Esophagus (tissue), 2 donors: ENCODE measurements around the gene MBOAT2. TPM values are rescaled to one million over a fixed set of nuclear protein-coding genes. Genes with fewer than 3 reads are reported as not detected.
"Not testable (repeated sequence)": the region's sequence is repeated elsewhere in the genome, so short reads cannot be mapped to it uniquely, and the experiment has no call there.

Source experiments
- H3K27ac ChIP-seq, 2 donors: one replicate each; pipeline ENCODE4 v1.5.1; 2013; ENCODE audit warnings: low read depth in 2 of 2, mild to moderate bottlenecking in 2 of 2, inconsistent platforms in 1 of 2, low read length in 1 of 2, moderate library complexity in 1 of 2
- H3K27me3 ChIP-seq, 2 donors: one replicate each; pipeline ENCODE4 v1.6.1; 2013; ENCODE audit warnings: low read length in 2 of 2, control low read depth in 1 of 2, mild to moderate bottlenecking in 1 of 2; ENCODE audit not compliant: insufficient read depth in 2 of 2, control insufficient read depth in 1 of 2
- H3K36me3 ChIP-seq, 2 donors: one replicate each; pipeline ENCODE4 v1.6.1; 2013; ENCODE audit warnings: low read length in 1 of 2; ENCODE audit not compliant: control insufficient read depth in 2 of 2, insufficient read depth in 2 of 2
- H3K4me1 ChIP-seq, 2 donors: one replicate each; pipeline ENCODE4 v1.6.1; 2013; ENCODE audit warnings: low read length in 1 of 2; ENCODE audit not compliant: control insufficient read depth in 2 of 2, insufficient read depth in 2 of 2
- H3K4me3 ChIP-seq, 2 donors: one replicate each; pipeline ENCODE4 v1.5.1; 2013; ENCODE audit warnings: low read length in 2 of 2, mild to moderate bottlenecking in 2 of 2, low read depth in 1 of 2, moderate library complexity in 1 of 2
- H3K9me3 ChIP-seq, 2 donors: one replicate each; pipeline ENCODE4 v1.6.1; 2013; ENCODE audit warnings: mild to moderate bottlenecking in 2 of 2, low read depth in 1 of 2, low read length in 1 of 2, moderate library complexity in 1 of 2; ENCODE audit not compliant: control insufficient read depth in 2 of 2, insufficient read depth in 1 of 2
- WGBS, 2 donors: extraction: QIAGEN DNeasy Blood & Tissue Kit; methylation state at CpG; one replicate each; pipeline ENCODE4 v1.1.7; 2013; 5-methylcytosine and 5-hydroxymethylcytosine counted together
- polyA plus RNA-seq, 2 donors: library from polyadenylated mRNA; stranded (reverse); fragments of 200-250 nt; gene quantifications; one replicate each; pipeline ENCODE4 v1.2.3, GENCODE V29; 2013
- donor health status: healthy with polysubstance abuse.
- donor health status: Bipolar disorder and iron deficiency.

The MBOAT2 gene, protein sequence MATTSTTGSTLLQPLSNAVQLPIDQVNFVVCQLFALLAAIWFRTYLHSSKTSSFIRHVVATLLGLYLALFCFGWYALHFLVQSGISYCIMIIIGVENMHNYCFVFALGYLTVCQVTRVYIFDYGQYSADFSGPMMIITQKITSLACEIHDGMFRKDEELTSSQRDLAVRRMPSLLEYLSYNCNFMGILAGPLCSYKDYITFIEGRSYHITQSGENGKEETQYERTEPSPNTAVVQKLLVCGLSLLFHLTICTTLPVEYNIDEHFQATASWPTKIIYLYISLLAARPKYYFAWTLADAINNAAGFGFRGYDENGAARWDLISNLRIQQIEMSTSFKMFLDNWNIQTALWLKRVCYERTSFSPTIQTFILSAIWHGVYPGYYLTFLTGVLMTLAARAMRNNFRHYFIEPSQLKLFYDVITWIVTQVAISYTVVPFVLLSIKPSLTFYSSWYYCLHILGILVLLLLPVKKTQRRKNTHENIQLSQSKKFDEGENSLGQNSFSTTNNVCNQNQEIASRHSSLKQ
- polyA plus RNA-seq: 10 to 100 TPM; 34.3 to 41.8 TPM

DNA sequence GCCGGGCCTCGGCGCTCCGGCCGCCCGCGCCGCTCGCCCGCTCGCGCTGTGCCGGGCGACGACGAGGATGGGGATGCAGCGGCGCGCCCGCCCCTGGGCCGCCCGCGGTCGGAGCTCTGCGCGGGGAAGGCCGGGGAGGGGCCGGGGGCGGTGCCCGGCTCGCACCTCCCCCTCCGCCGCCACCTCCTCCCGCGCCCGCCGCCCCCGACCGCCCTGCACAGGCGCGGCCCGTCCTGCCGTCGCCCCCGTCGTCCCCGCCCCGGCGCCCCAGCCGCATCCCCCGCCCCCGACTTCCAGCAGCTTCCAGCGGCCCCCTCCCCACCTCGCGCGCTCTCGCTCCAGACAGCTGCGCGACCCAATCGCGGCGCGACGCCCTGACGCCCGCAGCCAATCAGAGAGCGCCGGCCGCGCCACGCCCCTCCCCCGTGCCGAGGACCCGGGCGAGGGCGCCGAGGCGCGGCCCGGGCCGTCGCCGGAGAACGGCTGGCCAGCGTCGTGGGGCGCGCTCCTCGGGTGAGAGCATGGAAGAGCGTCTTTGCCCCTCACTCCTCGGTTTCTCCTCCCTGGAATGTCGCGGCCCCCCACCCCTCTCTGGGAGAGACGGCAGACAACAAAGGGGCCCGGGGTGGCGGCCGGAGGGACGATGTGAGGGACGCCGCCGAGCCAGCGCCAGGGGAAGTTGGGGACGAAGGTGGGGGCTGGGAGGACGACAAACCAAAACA lies at the start of gene MBOAT2:
Gene MBOAT2 (minus strand): TSS at position 69 of the 722 bp plus-strand sequence. CDS start 70 bp downstream, outside the sequence.
- no peaks in the 10 kb centered on the region for H3K27me3 ChIP-seq
- H3K4me3 ChIP-seq: peak within 1 kb of the TSS; percentile 74 to 80
- no peaks in the 10 kb centered on the region for H3K9me3 ChIP-seq
- 0 to 1% methylated on average over 48 to 104 of the region's 104 CpGs for WGBS, 2 donors
- H3K27ac ChIP-seq: peak within 1 kb of the TSS; percentile 97 to 99
- no peaks in the 10 kb centered on the region for H3K36me3 ChIP-seq
- peaks cover 0 to 2% of the 10 kb centered on the region in 2 donors for H3K4me1 ChIP-seq

DNA sequence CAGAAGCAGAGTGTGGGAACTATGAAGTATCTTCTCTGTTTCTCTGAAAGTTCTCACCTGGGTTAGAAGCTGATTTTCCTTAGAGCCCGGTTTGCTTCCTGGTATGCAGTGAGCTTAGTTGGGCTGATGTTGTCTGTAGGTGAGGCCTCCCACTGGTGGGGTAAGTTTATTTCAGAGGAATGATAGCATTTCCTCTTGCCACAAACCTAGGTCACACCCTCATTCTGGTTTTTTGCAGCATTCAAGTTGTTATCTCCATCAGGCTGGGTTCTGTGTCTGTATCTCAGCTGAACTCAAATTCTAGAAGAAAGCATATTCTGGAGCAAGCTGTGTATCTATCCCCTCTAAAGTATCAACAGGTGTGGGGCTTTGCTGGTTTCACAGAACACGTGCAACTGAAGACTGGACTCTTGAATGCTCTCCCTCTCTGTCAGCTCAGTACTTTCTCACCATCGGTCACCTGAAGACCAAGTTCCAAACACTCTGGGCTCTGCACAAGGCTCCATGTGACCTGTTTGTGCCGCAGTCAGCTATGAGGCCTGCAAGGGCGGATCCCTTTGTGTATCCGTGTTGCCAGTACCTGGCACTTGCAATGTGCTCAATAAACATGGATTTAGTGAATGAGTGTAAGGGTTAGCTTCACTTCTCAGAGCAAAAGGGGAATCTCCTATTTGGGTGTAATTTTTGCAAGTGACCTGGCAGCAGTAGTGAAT lies 49.5 kb upstream of the MBOAT2 start:
- no peak overlapping the region for H3K4me3 ChIP-seq
- peaks cover 0 to 3% of the 10 kb centered on the region in 2 donors for H3K4me1 ChIP-seq
- H3K27me3 ChIP-seq: no peaks in the 10 kb centered on the region
- H3K27ac ChIP-seq: peak overlapping the region; percentile 77 to 89
- WGBS, 2 donors: 74 to 75% methylated on average over 6 of the region's 6 CpGs
- H3K36me3 ChIP-seq: no peaks in the 10 kb centered on the region
- H3K9me3 ChIP-seq: no peaks in the 10 kb centered on the region

DNA sequence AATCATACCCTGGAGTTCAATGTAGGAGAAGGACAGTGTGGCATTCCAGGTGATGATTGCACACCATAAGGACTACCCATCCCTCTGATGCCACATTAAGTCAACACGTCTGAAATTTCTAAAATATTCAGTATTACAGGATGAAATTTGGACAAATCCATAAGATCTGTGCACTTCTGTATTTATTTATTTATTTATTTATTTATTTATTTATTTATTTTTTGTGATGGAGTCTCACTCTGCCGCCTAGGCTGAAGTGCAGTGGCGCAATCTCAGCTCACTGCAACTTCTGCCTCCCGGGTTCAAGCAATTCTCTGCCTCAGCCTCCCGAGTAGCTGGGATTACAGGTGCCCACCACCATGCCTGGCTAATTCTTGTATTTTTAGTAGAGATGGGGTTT lies 48.0 kb upstream of the MBOAT2 start:
- H3K4me1 ChIP-seq, H3K27ac ChIP-seq, H3K27me3 ChIP-seq, H3K36me3 ChIP-seq, H3K4me3 ChIP-seq, H3K9me3 ChIP-seq: not testable (repeated sequence)
- WGBS, 2 donors: 90 to 92% methylated on average over 5 of the region's 5 CpGs

DNA sequence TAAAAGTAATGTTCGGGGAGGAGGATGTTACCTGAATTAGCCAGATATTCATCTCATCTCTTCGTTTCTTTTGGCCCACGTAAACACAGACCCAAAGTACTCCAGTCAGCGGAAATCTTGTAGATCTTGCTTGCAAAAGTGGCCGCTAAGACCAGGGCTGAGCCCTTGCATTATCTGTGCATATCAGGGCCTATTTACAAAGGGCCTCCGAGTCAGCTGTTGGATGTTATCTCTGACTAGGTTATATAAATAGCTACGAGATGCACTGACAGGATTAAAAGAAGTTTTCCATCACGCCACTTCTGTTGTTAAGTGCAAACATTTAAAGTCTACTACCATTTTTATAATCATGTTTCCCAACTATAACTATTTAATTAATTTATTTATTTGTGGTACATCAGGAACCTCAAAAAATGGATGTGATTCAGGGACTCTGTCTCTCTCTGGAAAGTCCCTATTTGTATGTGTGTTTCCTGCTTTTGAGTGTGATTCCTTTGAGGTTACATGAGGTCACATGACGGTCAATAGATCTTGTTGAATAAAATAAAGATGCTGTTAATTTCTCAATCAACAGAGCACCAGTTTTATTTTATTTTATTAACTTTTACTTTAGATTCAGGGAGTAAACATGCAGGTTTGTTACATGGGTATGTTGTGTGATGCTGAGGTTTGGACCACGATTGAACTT lies 46.8 kb upstream of the MBOAT2 start:
- WGBS, 2 donors: 70 to 80% methylated on average over 10 of the region's 10 CpGs
- Histone ChIP-seq H3K4me1 (peaks cover 0 to 3% of the 10 kb centered on the region in 2 donors), H3K36me3 (no peaks in the 10 kb centered on the region), H3K27ac (no peak overlapping the region), H3K9me3 (peaks cover 0 to 3% of the 10 kb centered on the region in 2 donors), H3K4me3 (no peak overlapping the region), H3K27me3 (no peaks in the 10 kb centered on the region)

DNA sequence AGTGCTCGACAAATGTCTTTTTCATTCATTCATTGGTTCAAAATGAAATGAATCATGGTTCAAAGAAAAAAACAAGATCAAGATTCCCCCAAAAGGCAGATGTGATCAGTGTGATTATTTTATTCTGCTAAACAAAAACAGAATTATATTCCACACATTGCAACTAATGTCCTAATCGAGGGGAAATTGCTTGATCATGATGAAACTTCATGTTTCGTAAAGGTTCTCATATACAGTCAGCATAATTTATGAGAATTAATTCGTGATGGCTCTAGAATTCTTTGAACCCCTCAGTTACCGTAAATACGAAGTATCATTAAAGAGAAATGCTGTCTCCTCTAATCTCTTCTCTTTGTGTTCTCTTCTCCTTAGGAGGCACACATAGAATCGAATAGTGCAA lies 42.1 kb upstream of the MBOAT2 start:
- Histone ChIP-seq H3K4me1 (no peaks in the 10 kb centered on the region), H3K36me3 (no peaks in the 10 kb centered on the region), H3K27ac (no peak overlapping the region), H3K9me3 (peaks cover 0 to 3% of the 10 kb centered on the region in 2 donors), H3K27me3 (no peaks in the 10 kb centered on the region), H3K4me3 (no peak overlapping the region)
- 84 to 86% methylated on average over 7 of the region's 7 CpGs for WGBS, 2 donors

DNA sequence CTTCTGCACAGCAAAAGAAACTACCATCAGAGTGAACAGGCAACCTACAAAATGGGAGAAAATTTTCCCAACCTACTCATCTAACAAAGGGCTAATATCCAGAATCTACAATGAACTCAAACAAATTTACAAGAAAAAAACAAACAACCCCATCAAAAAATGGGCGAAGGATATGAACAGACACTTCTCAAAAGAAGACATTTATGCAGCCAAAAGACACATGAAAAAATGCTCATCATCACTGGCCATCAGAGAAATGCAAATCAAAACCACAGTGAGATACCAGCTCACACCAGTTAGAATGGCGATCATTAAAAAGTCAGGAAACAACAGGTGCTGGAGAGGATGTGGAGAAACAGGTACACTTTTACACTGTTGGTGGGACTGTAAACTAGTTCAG lies 40.0 kb upstream of the MBOAT2 start:
- 83 to 89% methylated on average over 1 of the region's 2 CpGs for WGBS, 2 donors
- not testable (repeated sequence) for H3K27ac ChIP-seq, H3K4me1 ChIP-seq, H3K4me3 ChIP-seq, H3K36me3 ChIP-seq, H3K27me3 ChIP-seq, H3K9me3 ChIP-seq

DNA sequence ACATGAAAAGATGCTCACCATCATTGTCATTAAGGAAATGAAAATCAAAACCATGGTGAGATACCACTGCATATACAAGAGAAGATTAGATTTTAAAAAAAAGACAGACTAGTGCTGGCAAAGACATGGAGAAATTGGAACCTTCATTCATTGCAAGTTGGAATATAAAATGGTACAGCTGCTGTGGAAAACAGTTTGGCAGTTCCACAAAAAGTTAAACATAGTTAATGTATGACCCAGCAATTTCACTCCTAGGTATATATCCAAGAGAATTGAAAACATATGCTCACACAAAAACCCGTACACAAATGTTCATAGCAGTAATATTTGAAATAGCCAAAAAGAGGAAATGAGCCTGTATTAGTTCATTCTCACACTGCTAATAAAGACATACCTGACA lies 33.7 kb upstream of the MBOAT2 start:
- Histone ChIP-seq H3K36me3 (no peaks in the 10 kb centered on the region), H3K4me1 (no peaks in the 10 kb centered on the region), H3K27me3 (no peaks in the 10 kb centered on the region), H3K27ac (no peak overlapping the region), H3K9me3 (no peaks in the 10 kb centered on the region), H3K4me3 (no peak overlapping the region)
- 6 to 45% methylated on average over 1 of the region's 1 CpG for WGBS, 2 donors

DNA sequence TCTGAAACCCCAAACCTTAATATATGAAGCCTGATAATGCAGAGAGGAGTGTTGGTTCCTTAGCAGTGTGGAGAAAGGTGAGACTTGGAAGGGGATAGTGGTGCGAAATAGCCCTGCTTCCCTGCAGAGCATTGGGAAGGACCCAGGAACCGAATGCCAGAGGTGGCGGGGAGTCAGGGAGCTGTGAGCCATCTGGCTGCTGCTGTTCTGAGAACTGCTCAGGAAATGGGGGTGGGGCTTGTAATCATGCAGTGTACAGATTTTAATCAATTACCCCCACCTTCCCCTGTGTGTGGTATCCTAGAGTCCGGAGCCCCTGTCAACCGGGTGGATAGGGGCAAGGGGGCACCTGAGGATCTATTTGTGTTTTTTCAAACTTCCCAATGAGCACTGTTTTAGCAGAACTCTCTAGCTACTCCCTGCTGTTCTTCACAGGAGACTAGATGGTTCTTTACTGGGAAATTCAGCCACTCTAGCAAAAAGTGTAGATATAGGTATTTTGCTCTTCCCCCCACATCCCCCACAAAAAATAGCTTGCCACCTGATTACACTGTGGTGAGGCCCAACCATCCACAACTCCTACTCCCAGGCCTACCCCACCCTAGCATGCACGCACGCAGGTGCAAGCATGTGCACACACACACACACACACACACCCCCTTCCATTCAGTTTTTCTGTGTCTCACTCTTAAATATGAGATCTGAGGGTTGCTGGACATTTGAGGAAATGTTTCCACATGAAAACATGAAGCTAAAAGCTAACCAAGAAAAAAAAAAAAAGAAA lies 30.1 kb upstream of the MBOAT2 start:
- Histone ChIP-seq H3K27ac (no peak overlapping the region), H3K9me3 (no peaks in the 10 kb centered on the region), H3K27me3 (no peaks in the 10 kb centered on the region), H3K4me3 (no peak overlapping the region), H3K4me1 (no peaks in the 10 kb centered on the region), H3K36me3 (no peaks in the 10 kb centered on the region)
- WGBS, 2 donors: 70 to 76% methylated on average over 7 of the region's 7 CpGs
